Muscle of arm (tissue), 12 donors: Measurements from ENCODE around the gene RHOBTB3. TPM values are rescaled to one million over a fixed set of nuclear protein-coding genes. Genes with fewer than 3 reads are reported as not detected.
A peak's percentile ranks its signal among the peaks of the same experiment; 100 is the strongest.

ENCODE experiments used
- DNase-seq: peaks from one replicate; pipeline ENCODE4 v3.0.0-alpha.2; 2013
- polyA plus RNA-seq, 12 donors: library from polyadenylated mRNA; unstranded; fragments of 120-200 nt; gene quantifications; one replicate each; pipeline ENCODE4 v1.2.1, GENCODE V29; 2013; ENCODE audit not compliant: insufficient read length in 12 of 12

Gene RHOBTB3
- polyA plus RNA-seq, 12 donors, result 69.3 to 137 (median 113) TPM; not detected in 1

GRCh38 chr5:95760273-95761191, 29.4 kb downstream of the RHOBTB3 start:
- DNase-seq, result no peak

GRCh38 chr5:95761771-95762651, 30.9 kb downstream of the RHOBTB3 start:
- no peak for DNase-seq

GRCh38 chr5:95762652-95763041, 31.5 kb downstream of the RHOBTB3 start:
- no peak for DNase-seq

- DNase-seq, result no peak
These were observed 32.8 kb downstream of the RHOBTB3 start for GRCh38 chr5:95763941-95764340.

GRCh38 chr5:95768731-95769130, 37.6 kb downstream of the RHOBTB3 start:
- no peak for DNase-seq

- DNase-seq, result no peak
These were observed 39.9 kb downstream of the RHOBTB3 start for GRCh38 chr5:95770830-95771708.

GRCh38 chr5:95771892-95772291, 40.8 kb downstream of the RHOBTB3 start:
- DNase-seq, result no peak

- no peak for DNase-seq
These were observed 42.4 kb downstream of the RHOBTB3 start for GRCh38 chr5:95773335-95774059.

GRCh38 chr5:95777441-95777840, 46.3 kb downstream of the RHOBTB3 start:
- DNase-seq, result no peak

- DNase-seq, result no peak
These were observed 47.7 kb downstream of the RHOBTB3 start for GRCh38 chr5:95778713-95779436.

- DNase-seq, result no peak
These were observed 48.5 kb downstream of the RHOBTB3 start for GRCh38 chr5:95779611-95780010.

- no peak for DNase-seq
These were observed 49.5 kb downstream of the RHOBTB3 start for GRCh38 chr5:95780597-95780996.

- DNase-seq, result peak; percentile 76
These were observed 50.0 kb downstream of the RHOBTB3 start for GRCh38 chr5:95781101-95781583.

- no peak for DNase-seq
These were observed 51.0 kb downstream of the RHOBTB3 start for GRCh38 chr5:95782181-95782580.

GRCh38 chr5:95783661-95784060, 52.5 kb downstream of the RHOBTB3 start:
- no peak for DNase-seq

- no peak for DNase-seq
These were observed 53.6 kb downstream of the RHOBTB3 start for GRCh38 chr5:95784514-95785302.

GRCh38 chr5:95786821-95787418, 55.8 kb downstream of the RHOBTB3 start:
- no peak for DNase-seq

GRCh38 chr5:95788493-95788892, 57.4 kb downstream of the RHOBTB3 start:
- no peak for DNase-seq

GRCh38 chr5:95791751-95792150, 60.6 kb downstream of the RHOBTB3 start:
- DNase-seq, result no peak
